HepG2 (cell line): Measurements from ENCODE around the gene PLEKHG5. TPM values are rescaled to one million over a fixed set of nuclear protein-coding genes. Genes with fewer than 3 reads are reported as not detected.
A peak's percentile ranks its signal among the peaks of the same experiment; 100 is the strongest.

Source experiments
- ELF3 ChIP-seq: IDR thresholded peaks from 2 replicates; pipeline ENCODE4 v1.6.1; 2016; ENCODE audit warnings: missing genetic modification reagents, missing compliant biosample characterization
- FOSL2 ChIP-seq: sonication (generic); formaldehyde crosslinking; IDR thresholded peaks from 2 replicates; pipeline ENCODE4 v1.4.0; 2020; ENCODE audit warnings: missing genetic modification reagents
- HOXA7 ChIP-seq: sonication (generic); formaldehyde crosslinking; IDR thresholded peaks from 2 replicates; pipeline ENCODE4 v1.8.1; 2022; ENCODE audit warnings: mild to moderate bottlenecking, missing genetic modification reagents, moderate library complexity
- IKZF1 ChIP-seq: fragments of 450-650 bp; IDR thresholded peaks from 2 replicates; pipeline ENCODE4 v1.7.1; 2016
- JUND ChIP-seq: sonication (generic); formaldehyde crosslinking; IDR thresholded peaks from 2 replicates; pipeline ENCODE4 v1.8.0; 2022; ENCODE audit warnings: mild to moderate bottlenecking, missing genetic modification reagents
- POLR2AphosphoS2 ChIP-seq: IDR thresholded peaks from 2 replicates; pipeline ENCODE4 v1.6.1; 2011; ENCODE audit warnings: low read depth, low read length, improper control_type of control experiment
- RFX1 ChIP-seq: fragments of 450-650 bp; IDR thresholded peaks from 2 replicates; pipeline ENCODE4 v1.6.1; 2017
- TBX3 ChIP-seq: fragments of 450-650 bp; IDR thresholded peaks from 2 replicates; pipeline ENCODE4 v1.6.1; 2017; ENCODE audit warnings: antibody characterized with exemption, mild to moderate bottlenecking, inconsistent platforms, borderline replicate concordance
- TRIM24 ChIP-seq: sonication (generic); formaldehyde crosslinking; IDR thresholded peaks from 2 replicates; pipeline ENCODE4 v1.8.0; 2022; ENCODE audit warnings: mild to moderate bottlenecking, missing genetic modification reagents
- YEATS2 ChIP-seq: sonication (generic); formaldehyde crosslinking; IDR thresholded peaks from 2 replicates; pipeline ENCODE4 v1.4.0; 2020; ENCODE audit warnings: missing genetic modification reagents, borderline replicate concordance
- ZFP36L1 ChIP-seq: sonication (generic); formaldehyde crosslinking; IDR thresholded peaks from 2 replicates; pipeline ENCODE4 v1.8.0; 2022; ENCODE audit warnings: mild to moderate bottlenecking, missing genetic modification reagents, moderate library complexity
- ZNF431 ChIP-seq: sonication (generic); formaldehyde crosslinking; IDR thresholded peaks from 2 replicates; pipeline ENCODE4 v1.9.0; 2022; ENCODE audit warnings: missing genetic modification reagents, low read depth, mild to moderate bottlenecking, borderline replicate concordance
- ZNF772 ChIP-seq: sonication (generic); formaldehyde crosslinking; IDR thresholded peaks from 2 replicates; pipeline ENCODE4 v1.5.0; 2020; ENCODE audit warnings: mild to moderate bottlenecking, missing genetic modification reagents
- polyA plus RNA-seq, 8 experiments: library from polyadenylated mRNA; depleted of rRNA in 3 of 8; stranded (reverse) in 7 of 8; unstranded in 1 of 8; fragments of >200 nt; fragmentation: Illumina TruSeq in 4 of 8; extraction: Trizol in 4 of 8; gene quantifications; 2 replicates each; pipeline versions ENCODE4 v1.2.1 to v1.2.3, GENCODE V29; 2011 to 2016; ENCODE audit warnings: low read depth in 4 of 8, missing spikeins in 1 of 8, mixed read lengths in 1 of 8; ENCODE audit not compliant: insufficient read depth in 1 of 8
- total RNA-seq, 5 experiments: library from RNA; depleted of rRNA; stranded (reverse); fragments of >200 nt; fragmentation: Illumina TruSeq; extraction: Trizol; gene quantifications; 2 replicates each; pipeline ENCODE4 v1.2.3, GENCODE V29; 2016; ENCODE audit warnings: low read depth in 1 of 5
- TF ChIP-seq, protein P1 (sequence below): sonication (generic); formaldehyde crosslinking; IDR thresholded peaks from 2 replicates; pipeline ENCODE4 v1.8.0; 2022; ENCODE audit warnings: missing genetic modification reagents, mild to moderate bottlenecking, borderline replicate concordance
- TF ChIP-seq, protein P2 (sequence below), 2 experiments: sonication (generic) in 1 of 2; formaldehyde crosslinking in 1 of 2; IDR thresholded peaks; 2 replicates each; pipeline versions ENCODE4 v1.4.0 to v1.6.1; 2018 to 2020; ENCODE audit warnings: missing genetic modification reagents in 2 of 2, borderline replicate concordance in 1 of 2, low read depth in 1 of 2, mild to moderate bottlenecking in 1 of 2, missing biosample characterization in 1 of 2
- TF ChIP-seq, protein P3 (sequence below): sonication (generic); formaldehyde crosslinking; IDR thresholded peaks from 2 replicates; pipeline ENCODE4 v1.5.0; 2020; ENCODE audit warnings: missing genetic modification reagents
- TF ChIP-seq, protein P4 (sequence below): sonication (generic); formaldehyde crosslinking; IDR thresholded peaks from 2 replicates; pipeline ENCODE4 v1.5.0; 2020; ENCODE audit warnings: mild to moderate bottlenecking, missing genetic modification reagents
- TF ChIP-seq, protein P5 (sequence below): sonication (generic); formaldehyde crosslinking; IDR thresholded peaks from 2 replicates; pipeline ENCODE4 v1.5.0; 2020; ENCODE audit warnings: missing genetic modification reagents
- TF ChIP-seq, protein P6 (sequence below): IDR thresholded peaks from 2 replicates; pipeline ENCODE4 v1.6.1; 2016; ENCODE audit warnings: low read depth, control low read depth

PLEKHG5 gene
- total and polyA plus RNA-seq, 2 of the 13 experiments (the other 11 are each of a cell fraction or from before 2014, with no cell fraction given) = 1.9 to 3.5 TPM

DNA sequence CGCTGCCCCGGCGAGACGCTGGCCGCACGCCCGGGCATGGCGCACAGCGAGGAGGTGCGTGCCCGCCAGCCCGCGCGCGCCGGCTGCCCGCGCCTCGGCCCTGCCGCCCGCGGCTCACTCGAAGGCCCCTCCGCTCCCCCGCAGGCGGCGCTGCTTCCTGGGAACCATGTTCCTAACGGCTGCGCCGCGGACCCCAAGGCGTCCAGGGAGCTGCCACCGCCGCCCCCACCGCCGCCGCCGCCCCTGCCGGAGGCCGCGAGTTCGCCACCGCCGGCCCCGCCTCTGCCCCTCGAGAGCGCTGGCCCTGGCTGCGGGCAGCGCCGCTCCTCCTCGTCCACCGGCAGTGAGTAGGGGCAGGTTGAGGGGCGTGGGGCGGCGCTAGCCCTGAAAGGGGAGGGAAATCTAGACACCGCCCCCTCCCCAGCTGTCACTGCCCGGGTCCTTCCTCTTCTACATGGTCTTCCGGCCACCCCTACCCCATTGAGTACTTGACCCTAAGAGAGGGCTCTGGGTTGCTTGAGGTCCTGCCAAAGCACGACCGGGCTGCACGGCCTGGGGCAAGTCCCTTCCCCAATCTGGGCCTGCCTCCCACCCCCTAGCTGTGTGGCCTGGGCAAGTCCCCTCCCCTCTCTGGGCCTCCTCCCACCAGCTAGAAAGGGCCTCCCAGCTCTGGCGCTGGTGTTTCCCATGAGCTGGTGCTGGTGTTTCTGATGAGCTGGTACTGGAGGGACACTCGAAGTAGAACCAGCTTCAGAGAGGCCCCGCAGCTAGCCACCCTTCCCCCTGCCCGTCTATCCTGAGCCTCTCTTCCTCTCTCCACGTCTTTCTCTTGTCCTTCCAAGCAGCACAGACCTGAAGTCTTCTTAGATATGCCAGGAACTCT lies 42.5 kb downstream of the PLEKHG5 start (continued):
- TF ChIP-seq YEATS2 (CRISPR knock-in tag) = no peak
- TF ChIP-seq ZNF431 = peak; percentile 51; the same call in 1 of the 2 replicates
- no peak for TF ChIP-seq TBX3
- TF ChIP-seq RFX1 = no peak
- no peak for TF ChIP-seq IKZF1
- TF ChIP-seq TRIM24 = no peak
- no peak for TF ChIP-seq ZFP36L1
- TF ChIP-seq FOSL2 = no peak
- no peak for TF ChIP-seq POLR2AphosphoS2
- TF ChIP-seq, protein P1, sequence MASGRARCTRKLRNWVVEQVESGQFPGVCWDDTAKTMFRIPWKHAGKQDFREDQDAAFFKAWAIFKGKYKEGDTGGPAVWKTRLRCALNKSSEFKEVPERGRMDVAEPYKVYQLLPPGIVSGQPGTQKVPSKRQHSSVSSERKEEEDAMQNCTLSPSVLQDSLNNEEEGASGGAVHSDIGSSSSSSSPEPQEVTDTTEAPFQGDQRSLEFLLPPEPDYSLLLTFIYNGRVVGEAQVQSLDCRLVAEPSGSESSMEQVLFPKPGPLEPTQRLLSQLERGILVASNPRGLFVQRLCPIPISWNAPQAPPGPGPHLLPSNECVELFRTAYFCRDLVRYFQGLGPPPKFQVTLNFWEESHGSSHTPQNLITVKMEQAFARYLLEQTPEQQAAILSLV (CRISPR knock-in tag) = peak; percentile 19; the same call in 1 of the 2 replicates
- TF ChIP-seq, protein P2, sequence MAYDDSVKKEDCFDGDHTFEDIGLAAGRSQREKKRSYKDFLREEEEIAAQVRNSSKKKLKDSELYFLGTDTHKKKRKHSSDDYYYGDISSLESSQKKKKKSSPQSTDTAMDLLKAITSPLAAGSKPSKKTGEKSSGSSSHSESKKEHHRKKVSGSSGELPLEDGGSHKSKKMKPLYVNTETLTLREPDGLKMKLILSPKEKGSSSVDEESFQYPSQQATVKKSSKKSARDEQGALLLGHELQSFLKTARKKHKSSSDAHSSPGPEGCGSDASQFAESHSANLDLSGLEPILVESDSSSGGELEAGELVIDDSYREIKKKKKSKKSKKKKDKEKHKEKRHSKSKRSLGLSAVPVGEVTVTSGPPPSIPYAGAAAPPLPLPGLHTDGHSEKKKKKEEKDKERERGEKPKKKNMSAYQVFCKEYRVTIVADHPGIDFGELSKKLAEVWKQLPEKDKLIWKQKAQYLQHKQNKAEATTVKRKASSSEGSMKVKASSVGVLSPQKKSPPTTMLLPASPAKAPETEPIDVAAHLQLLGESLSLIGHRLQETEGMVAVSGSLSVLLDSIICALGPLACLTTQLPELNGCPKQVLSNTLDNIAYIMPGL (CRISPR knock-in tag; IDR thresholded peaks at IDR 0.05; ENCODE audit: borderline replicate concordance in 1 of 2, low read depth in 1 of 2) = 0 out of 4 replicates have a peak, but pooled peaks of 1 of the 2 experiments have one; percentile 26
- TF ChIP-seq JUND (CRISPR knock-in tag) = no peak
- TF ChIP-seq, protein P3, sequence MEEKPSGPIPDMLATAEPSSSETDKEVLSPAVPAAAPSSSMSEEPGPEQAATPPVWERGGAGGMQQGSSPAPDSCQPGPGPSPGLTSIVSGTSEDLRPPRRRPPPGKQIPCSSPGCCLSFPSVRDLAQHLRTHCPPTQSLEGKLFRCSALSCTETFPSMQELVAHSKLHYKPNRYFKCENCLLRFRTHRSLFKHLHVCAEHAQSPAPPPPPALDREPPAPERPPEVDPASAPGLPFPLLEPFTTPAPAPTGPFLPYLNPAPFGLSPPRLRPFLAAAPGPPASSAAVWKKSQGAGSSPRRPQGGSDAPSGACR (CRISPR knock-in tag) = no peak
- TF ChIP-seq, protein P4, sequence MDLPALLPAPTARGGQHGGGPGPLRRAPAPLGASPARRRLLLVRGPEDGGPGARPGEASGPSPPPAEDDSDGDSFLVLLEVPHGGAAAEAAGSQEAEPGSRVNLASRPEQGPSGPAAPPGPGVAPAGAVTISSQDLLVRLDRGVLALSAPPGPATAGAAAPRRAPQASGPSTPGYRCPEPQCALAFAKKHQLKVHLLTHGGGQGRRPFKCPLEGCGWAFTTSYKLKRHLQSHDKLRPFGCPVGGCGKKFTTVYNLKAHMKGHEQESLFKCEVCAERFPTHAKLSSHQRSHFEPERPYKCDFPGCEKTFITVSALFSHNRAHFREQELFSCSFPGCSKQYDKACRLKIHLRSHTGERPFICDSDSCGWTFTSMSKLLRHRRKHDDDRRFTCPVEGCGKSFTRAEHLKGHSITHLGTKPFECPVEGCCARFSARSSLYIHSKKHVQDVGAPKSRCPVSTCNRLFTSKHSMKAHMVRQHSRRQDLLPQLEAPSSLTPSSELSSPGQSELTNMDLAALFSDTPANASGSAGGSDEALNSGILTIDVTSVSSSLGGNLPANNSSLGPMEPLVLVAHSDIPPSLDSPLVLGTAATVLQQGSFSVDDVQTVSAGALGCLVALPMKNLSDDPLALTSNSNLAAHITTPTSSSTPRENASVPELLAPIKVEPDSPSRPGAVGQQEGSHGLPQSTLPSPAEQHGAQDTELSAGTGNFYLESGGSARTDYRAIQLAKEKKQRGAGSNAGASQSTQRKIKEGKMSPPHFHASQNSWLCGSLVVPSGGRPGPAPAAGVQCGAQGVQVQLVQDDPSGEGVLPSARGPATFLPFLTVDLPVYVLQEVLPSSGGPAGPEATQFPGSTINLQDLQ (CRISPR knock-in tag) = no peak
- TF ChIP-seq, protein P5, sequence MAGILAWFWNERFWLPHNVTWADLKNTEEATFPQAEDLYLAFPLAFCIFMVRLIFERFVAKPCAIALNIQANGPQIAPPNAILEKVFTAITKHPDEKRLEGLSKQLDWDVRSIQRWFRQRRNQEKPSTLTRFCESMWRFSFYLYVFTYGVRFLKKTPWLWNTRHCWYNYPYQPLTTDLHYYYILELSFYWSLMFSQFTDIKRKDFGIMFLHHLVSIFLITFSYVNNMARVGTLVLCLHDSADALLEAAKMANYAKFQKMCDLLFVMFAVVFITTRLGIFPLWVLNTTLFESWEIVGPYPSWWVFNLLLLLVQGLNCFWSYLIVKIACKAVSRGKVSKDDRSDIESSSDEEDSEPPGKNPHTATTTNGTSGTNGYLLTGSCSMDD (CRISPR knock-in tag) = no peak
- no peak for TF ChIP-seq ELF3 (CRISPR knock-in tag)
- TF ChIP-seq, protein P6, sequence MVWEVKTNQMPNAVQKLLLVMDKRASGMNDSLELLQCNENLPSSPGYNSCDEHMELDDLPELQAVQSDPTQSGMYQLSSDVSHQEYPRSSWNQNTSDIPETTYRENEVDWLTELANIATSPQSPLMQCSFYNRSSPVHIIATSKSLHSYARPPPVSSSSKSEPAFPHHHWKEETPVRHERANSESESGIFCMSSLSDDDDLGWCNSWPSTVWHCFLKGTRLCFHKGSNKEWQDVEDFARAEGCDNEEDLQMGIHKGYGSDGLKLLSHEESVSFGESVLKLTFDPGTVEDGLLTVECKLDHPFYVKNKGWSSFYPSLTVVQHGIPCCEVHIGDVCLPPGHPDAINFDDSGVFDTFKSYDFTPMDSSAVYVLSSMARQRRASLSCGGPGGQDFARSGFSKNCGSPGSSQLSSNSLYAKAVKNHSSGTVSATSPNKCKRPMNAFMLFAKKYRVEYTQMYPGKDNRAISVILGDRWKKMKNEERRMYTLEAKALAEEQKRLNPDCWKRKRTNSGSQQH (CRISPR knock-in tag) = no peak
- no peak for TF ChIP-seq HOXA7 (CRISPR knock-in tag)
- TF ChIP-seq ZNF772 (CRISPR knock-in tag) = peak; percentile 70; the same call in 1 of the 2 replicates
